Bronchial epithelial cell (primary cell): ENCODE measurements around the gene SYNGR3. TPM values are rescaled to one million over a fixed set of nuclear protein-coding genes. Genes with fewer than 3 reads are reported as not detected.

Source experiments
- DNase-seq: peaks from one replicate; pipeline ENCODE4 v3.0.0-alpha.2; 2010; ENCODE audit warnings: low read depth
- FAIRE-seq: peaks from 2 replicates; lab custom pipeline; 2011; peaks lifted over from hg19 to GRCh38; lab: Jason Lieb, UNC
- H3K27me3 ChIP-seq: 2 replicates; pipeline ENCODE4 v1.5.1; 2011; ENCODE audit warnings: low read length; ENCODE audit not compliant: control insufficient read depth, insufficient read depth
- H3K36me3 ChIP-seq: 2 replicates; pipeline ENCODE4 v1.5.1; 2011; ENCODE audit warnings: low read length; ENCODE audit not compliant: control insufficient read depth, insufficient read depth
- H3K4me3 ChIP-seq: 2 replicates; pipeline ENCODE4 v1.5.1; 2011; ENCODE audit warnings: mild to moderate bottlenecking, low read depth, low read length, control low read depth
- CTCF ChIP-seq: IDR thresholded peaks from 2 replicates; pipeline ENCODE4 v1.5.1; 2011; ENCODE audit warnings: mild to moderate bottlenecking, moderate library complexity, low read length, control low read depth, inconsistent platforms; ENCODE audit not compliant: insufficient read depth, severe bottlenecking
- total RNA-seq: library from RNA; depleted of rRNA; stranded (reverse); fragments of >200 nt; gene quantifications from 2 replicates; pipeline ENCODE4 v1.2.1, GENCODE V29; 2014

Gene SYNGR3
- total RNA-seq, 1 donor from 2014 or later = 2.9 TPM

GRCh38 chr16:1980770-1981087 is 9.0 kb upstream of the SYNGR3 start:
- no peak for TF ChIP-seq CTCF
- FAIRE-seq (no peak), DNase-seq (no peak)
- peaks cover 5% of the 10 kb centered on the region for H3K27me3 ChIP-seq
- H3K36me3 ChIP-seq = peaks cover 13% of the 10 kb centered on the region
- H3K4me3 ChIP-seq = no peak overlapping the region

- Histone ChIP-seq H3K36me3 (peaks cover 17% of the 10 kb centered on the region), H3K27me3 (peaks cover 5% of the 10 kb centered on the region), H3K4me3 (peak within 1 kb of the TSS; percentile 50)
- FAIRE-seq = no peak
- no peak for DNase-seq
- no peak for TF ChIP-seq CTCF
Observed at GRCh38 chr16:1981398-1981836, 8.4 kb upstream of the SYNGR3 start, which contains the start of gene NOXO1. Gene NOXO1 (minus strand): TSS chr16:1981469. CDS start chr16:1981179, 290 bp downstream.

DNA sequence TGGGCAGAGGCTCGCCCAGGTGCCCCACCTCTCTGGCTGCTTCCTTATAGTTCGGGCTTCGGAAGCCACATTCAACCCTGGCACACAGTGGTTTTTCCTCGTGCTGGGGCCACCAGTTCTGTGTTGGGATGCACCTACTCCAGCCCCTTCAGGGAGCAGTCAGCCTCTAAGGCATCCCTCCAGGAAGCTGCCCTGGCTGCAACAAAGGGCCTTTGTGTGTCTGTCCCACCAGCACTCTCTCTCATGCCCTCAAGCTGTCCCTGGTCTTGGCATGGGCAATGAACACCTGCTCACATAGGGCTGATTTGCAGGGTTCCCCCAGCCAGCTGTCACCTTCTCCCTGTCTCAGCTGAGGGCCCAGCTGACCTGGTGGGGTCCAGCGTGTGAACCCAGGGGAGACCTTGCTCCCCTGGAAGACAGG is 7.7 kb upstream of the SYNGR3 start:
- no peak overlapping the region for H3K4me3 ChIP-seq
- peaks cover 5% of the 10 kb centered on the region for H3K27me3 ChIP-seq
- TF ChIP-seq CTCF = no peak
- DNase-seq (no peak), FAIRE-seq (no peak)
- peaks cover 18% of the 10 kb centered on the region for H3K36me3 ChIP-seq

DNA sequence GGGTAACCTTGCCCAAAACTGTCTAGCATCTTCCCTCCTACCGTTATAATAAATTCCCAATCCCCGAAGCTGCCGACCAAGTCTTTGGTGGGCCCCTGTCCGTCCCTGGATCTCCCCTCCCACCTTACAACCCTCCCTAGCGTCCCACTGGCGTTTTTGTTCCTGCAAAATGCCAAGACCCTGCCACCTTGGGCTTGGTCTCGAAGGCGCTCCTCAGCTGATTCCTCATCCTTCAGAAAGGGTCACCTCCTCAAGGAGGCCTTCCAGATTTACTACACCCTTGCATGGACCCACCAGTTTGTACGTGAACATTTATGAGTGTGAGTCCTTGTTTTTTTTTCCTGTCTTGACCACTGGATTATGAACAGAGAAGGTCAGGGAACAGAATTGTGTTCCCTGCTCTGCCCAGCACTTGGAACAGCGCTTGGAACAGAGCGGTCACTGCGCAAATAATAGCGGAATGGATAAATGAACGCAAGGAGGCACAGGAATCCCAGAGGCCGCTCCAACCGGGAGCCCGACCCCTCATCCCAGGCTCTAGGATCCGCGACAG is 6.7 kb upstream of the SYNGR3 start:
- FAIRE-seq (no peak), DNase-seq (no peak)
- H3K36me3 ChIP-seq = peaks cover 13% of the 10 kb centered on the region
- H3K27me3 ChIP-seq = peaks cover 5% of the 10 kb centered on the region
- peak; percentile 19 for TF ChIP-seq CTCF
- peak overlapping the region; percentile 66 for H3K4me3 ChIP-seq

GRCh38 chr16:1983544-1984346 is 6.0 kb upstream of the SYNGR3 start, which contains the start of gene GFER:
Gene GFER (plus strand): TSS chr16:1984193. CDS start chr16:1984219, 26 bp downstream.
- no peak for FAIRE-seq
- peak; percentile 18 for TF ChIP-seq CTCF
- H3K4me3 ChIP-seq = peak within 1 kb of the TSS; percentile 66
- peaks cover 9% of the 10 kb centered on the region for H3K27me3 ChIP-seq
- H3K36me3 ChIP-seq = peaks cover 10% of the 10 kb centered on the region
- DNase-seq = peak; percentile 56
